Ureter (tissue), 1 donor: Measurements from ENCODE around the gene ELFN1. TPM values are rescaled to one million over a fixed set of nuclear protein-coding genes. Genes with fewer than 3 reads are reported as not detected.

Source experiments
- DNase-seq: peaks from one replicate; pipeline ENCODE4 v3.0.0-alpha.2; 2020; ENCODE audit warnings: low spot score
- total RNA-seq: library from RNA; stranded (reverse); gene quantifications from one replicate; pipeline ENCODE4 v1.2.4, GENCODE V29; 2023
- donor health status: DM: yes; HTN: yes; CAD: no.

Gene ELFN1
- total RNA-seq, 1 donor from 2014 or later = 1.7 TPM

DNA sequence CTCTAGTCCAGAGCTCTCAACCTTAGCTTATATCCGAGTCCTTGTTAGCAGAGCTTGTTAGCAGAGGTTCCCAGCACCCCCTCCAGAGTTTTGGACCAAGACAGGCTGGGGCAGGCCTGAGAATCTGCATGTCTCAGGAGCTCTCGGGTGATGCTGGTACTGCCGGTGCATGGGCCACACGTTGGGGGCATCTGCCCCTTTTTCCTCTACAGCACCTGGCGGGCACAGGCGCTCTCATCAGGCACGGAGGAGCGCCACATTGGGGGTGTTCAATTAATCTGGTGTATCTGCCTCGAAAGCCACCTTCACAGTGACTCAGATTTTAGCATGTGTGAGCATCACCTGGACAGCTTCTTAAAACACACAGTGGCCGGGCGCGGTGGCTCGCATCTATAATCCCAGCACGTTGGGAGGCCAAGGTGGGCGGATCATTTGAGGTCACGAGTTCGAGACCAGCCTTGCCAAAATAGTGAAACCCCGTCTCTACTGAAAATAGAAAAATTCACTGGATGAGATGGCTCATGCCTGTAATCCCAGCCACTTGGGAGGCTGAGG, 117.7 kb downstream of the ELFN1 start:
- DNase-seq = peak; percentile 32

DNA sequence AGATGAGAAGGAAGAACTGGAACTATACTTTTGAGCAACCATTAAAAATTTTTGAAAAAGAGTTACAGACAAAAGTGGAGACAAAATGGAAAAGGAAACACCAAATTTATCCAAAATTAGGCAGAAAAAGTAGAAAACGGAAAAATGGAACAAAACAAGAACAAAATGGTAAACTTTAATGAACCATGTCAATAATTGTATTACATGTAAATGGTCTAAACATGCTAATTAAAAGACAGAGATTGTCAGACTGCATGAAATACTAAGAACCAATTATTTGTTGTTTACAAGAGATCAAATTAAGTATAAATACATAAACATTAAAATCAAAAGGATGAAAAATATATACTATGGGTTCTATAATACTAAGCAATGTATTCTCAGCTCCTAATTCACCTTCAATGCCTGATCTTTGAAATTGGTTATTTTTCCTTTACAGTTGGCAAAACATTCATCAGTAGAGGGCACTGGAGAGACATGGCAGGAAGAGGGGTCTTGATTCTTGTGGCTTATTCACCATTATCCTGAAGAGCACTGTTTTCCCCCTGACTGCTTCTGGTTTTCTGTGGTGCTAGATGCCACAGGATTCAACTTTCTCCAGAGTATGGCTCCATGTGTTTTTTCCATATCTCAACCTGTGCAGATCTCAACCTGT, 124.9 kb downstream of the ELFN1 start:
- DNase-seq = no peak

Other genes starting within 250 kb of the ELFN1 start
- gene MICALL2, start 210.8 kb upstream of the ELFN1 start, total RNA-seq = 54.7 TPM
- 97.5 TPM for gene INTS1, start 165.9 kb upstream of the ELFN1 start, total RNA-seq
- 34.6 TPM for gene MAFK, start 139.6 kb upstream of the ELFN1 start, total RNA-seq
- gene TMEM184A, start 114.1 kb upstream of the ELFN1 start, total RNA-seq = 142 TPM
- 32.0 TPM for gene PSMG3, start 100.2 kb upstream of the ELFN1 start, total RNA-seq